Coronary artery (tissue), 2 donors: Measurements from ENCODE around the gene SFXN1.

Experiments used
- DNase-seq: peaks from one replicate; pipeline ENCODE4 v3.0.0-alpha.2; 2017; ENCODE audit warnings: low spot score
- H3K27ac ChIP-seq, 2 donors: fragments of 200-600 bp; sonication (generic); one replicate each; pipeline ENCODE4 v1.5.1; 2016 to 2019
- H3K4me3 ChIP-seq: fragments of 200-600 bp; sonication (generic); 2 replicates; pipeline ENCODE4 v1.5.1; 2016; ENCODE audit warnings: mild to moderate bottlenecking, moderate library complexity
- CTCF ChIP-seq: fragments of 200-600 bp; sonication (generic); IDR thresholded peaks from one replicate; pipeline ENCODE4 v1.5.1; 2019; ENCODE audit warnings: antibody characterized with exemption

SFXN1 gene

DNA sequence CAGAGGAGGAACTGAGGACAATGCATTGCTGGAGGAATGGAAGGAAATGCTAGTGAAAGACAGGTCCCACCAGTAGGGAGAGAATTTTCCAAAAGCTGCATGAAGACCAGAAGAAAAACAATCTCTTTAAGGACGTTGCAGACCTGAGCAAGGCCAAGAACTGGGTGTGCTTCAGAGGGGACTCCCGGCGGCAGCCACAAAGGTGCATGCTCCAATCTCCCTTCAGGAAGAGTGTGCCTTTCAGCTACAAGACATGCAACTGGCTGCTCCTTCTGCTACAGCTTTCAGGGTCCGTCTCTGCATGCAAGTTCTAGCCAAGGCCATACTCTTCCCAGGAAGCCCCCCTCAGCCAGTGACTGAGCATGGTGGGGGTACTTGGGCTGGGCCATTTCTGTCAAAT is 62.9 kb downstream of the SFXN1 start:
- DNase-seq, result no peak
- no peak for TF ChIP-seq CTCF

GRCh38 chr5:175542232-175542965 is 64.0 kb downstream of the SFXN1 start:
- no peak overlapping the region for H3K4me3 ChIP-seq
- TF ChIP-seq CTCF, result no peak
- no peak for DNase-seq
- H3K27ac ChIP-seq, result no peak overlapping the region

More for the DNA sequence above, 62.9 kb downstream of the SFXN1 start:
- no peak overlapping the region for H3K27ac ChIP-seq
- no peak overlapping the region for H3K4me3 ChIP-seq

DNA sequence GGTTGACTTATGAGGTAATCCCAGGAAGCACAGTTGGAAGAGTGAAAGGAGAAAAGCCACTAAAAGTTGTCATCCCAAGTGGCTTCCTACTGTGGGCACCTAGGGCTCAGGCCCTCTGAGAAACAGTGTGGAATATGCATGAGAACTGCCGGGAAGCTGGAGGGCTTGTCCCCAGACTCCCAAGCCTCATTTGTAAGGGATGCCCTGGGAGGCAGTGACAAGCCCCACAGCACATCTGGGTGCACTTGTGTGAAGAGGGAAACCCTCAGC is 64.5 kb downstream of the SFXN1 start:
- H3K27ac ChIP-seq, result no peak overlapping the region
- TF ChIP-seq CTCF, result no peak
- no peak for DNase-seq

GRCh38 chr5:175544108-175544511 is 65.8 kb downstream of the SFXN1 start:
- no peak for TF ChIP-seq CTCF
- no peak overlapping the region for H3K27ac ChIP-seq
- no peak for DNase-seq
- H3K4me3 ChIP-seq, result no peak overlapping the region

More for the DNA sequence above, 64.5 kb downstream of the SFXN1 start:
- H3K4me3 ChIP-seq, result no peak overlapping the region

GRCh38 chr5:175544586-175544985 is 66.2 kb downstream of the SFXN1 start:
- TF ChIP-seq CTCF, result no peak
- Histone ChIP-seq H3K4me3 (no peak overlapping the region), H3K27ac (no peak overlapping the region)
- no peak for DNase-seq

- H3K4me3 ChIP-seq, result no peak overlapping the region
- no peak for DNase-seq
- no peak for TF ChIP-seq CTCF
- peak overlapping the region in 1 of 2 donors; percentile 27 for H3K27ac ChIP-seq
These were observed 69.5 kb downstream of the SFXN1 start for GRCh38 chr5:175547842-175548241.

GRCh38 chr5:175548626-175549311 is 70.4 kb downstream of the SFXN1 start:
- TF ChIP-seq CTCF, result no peak
- no peak for DNase-seq
- peak overlapping the region in 1 of 2 donors; percentile 27 for H3K27ac ChIP-seq
- H3K4me3 ChIP-seq, result no peak overlapping the region
